Pons (tissue), 1 donor: ENCODE measurements around the gene ASTE1.
"Not testable (repeated sequence)": the region's sequence is repeated elsewhere in the genome, so short reads cannot be mapped to it uniquely, and the experiment has no call there.

ENCODE experiments used
- DNase-seq: peaks from one replicate; pipeline ENCODE4 v3.0.0-alpha.2; 2016; ENCODE audit warnings: low spot score

ASTE1 gene, protein sequence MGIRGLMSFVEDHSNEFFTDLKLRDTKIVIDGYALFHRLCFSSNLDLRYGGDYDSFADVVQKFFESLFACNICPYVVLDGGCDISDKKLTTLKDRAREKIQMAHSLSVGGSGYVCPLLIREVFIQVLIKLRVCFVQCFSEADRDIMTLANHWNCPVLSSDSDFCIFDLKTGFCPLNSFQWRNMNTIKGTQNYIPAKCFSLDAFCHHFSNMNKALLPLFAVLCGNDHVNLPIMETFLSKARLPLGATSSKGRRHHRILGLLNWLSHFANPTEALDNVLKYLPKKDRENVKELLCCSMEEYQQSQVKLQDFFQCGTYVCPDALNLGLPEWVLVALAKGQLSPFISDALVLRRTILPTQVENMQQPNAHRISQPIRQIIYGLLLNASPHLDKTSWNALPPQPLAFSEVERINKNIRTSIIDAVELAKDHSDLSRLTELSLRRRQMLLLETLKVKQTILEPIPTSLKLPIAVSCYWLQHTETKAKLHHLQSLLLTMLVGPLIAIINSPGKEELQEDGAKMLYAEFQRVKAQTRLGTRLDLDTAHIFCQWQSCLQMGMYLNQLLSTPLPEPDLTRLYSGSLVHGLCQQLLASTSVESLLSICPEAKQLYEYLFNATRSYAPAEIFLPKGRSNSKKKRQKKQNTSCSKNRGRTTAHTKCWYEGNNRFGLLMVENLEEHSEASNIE

GRCh38 chr3:131026321-131027151, at the start of gene ASTE1, which contains the start of gene NEK11:
Gene ASTE1 (minus strand): TSS chr3:131026825. CDS start chr3:131025306, 1,519 bp downstream.
Gene NEK11 (plus strand): TSS chr3:131026877. CDS start chr3:131029709, 2,832 bp downstream.
- DNase-seq: peak; percentile 74

DNA sequence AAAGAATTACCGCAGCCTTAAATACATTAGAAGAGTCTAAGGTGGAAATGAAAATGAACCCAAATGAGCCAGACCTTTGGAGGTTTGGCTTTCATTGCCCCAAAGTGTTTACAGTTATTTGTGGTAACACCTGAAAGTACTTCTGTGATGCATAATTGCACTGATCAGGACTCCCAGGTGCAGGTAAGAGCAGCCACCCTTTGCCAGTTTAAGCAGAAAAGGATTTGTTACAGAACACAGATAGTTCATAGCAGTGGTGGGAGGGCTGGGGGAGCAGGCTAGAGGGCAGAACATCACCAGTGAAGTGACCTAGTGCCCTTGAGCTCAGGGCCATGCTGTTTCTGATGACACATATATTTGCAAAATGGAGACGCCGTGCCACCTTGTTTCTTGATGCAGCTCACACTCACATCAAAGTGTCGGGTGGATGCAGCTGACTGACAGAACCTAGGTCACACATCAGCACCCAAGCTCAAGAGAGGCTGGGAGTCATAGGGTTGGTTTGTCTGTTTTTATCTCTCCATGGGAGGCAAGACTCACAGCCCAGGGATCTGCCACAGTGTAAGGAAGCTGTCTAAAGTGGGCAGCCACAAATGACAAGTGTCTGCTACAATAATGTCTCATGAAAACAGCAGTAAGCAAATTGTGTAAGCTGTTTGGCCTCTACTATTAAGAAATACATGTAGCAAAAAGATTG, 49.2 kb upstream of the ASTE1 start:
- no peak for DNase-seq

DNA sequence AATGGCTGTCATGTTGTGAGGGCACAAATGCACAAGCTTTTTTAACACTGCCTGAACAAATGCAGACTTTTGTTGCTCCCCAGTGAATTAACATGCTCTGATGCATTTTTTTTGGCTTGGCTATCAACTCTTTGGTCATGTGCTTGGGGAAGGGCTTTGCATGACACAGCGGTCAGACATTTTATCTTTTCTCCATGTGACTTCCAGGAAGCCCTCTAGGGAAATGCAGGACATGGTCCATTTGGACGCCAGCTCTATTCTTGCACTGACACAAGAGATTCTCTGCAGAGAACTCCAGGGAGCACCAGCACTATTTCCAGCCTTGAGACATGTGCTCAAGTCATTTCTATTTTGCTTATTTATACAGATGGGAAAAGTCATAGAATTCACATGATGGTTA, 46.2 kb upstream of the ASTE1 start:
- DNase-seq: no peak

GRCh38 chr3:131072099-131072559, 45.5 kb upstream of the ASTE1 start:
- DNase-seq: no peak

GRCh38 chr3:131067983-131068382, 41.4 kb upstream of the ASTE1 start:
- DNase-seq: no peak

- peak; percentile 42 for DNase-seq
Measured at GRCh38 chr3:131053043-131053859, 26.6 kb upstream of the ASTE1 start.

- no peak for DNase-seq
Measured at GRCh38 chr3:131050001-131050400, 23.4 kb upstream of the ASTE1 start.

DNA sequence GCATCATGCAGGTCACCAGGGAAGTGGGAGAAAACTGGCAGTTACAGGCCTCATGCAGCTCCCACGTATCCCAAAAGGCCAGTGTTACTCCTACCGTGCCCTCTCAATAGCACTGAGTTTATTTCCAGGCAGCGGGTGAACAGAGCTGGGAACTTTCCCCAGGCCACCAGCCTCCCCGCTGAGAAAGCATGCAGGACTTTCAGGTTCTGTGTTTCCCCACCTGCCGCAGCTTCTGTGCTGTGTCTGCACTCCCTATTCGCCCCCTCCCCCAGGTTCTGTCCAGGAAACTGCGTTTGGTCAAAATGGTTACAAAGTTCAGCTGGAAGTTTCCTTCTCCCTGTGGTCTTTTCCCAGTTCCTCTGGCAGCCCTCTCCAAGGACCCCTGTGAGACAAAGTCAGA, 21.4 kb upstream of the ASTE1 start:
- DNase-seq: no peak

DNA sequence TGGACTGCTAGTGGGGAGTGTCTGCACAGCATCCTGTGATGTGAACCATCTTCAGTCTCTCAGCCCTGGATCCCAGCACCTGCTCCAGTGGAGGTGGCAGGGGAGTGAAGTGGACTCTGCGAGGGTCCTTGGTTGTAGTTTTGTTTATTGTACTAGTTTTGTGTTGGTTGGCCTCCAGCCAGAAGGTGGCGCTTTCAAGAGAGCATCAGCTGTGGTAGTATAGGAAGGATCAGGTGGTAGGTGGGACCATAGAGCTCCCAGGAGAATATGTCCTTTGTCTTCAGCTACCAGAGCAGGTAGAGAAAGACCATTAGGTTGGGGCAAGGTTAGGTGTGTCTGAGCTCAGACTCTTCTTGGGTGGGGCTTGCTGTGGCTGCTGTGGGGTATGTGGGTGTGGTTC, 21.0 kb upstream of the ASTE1 start:
- no peak for DNase-seq

- DNase-seq: not testable (repeated sequence)
Measured at GRCh38 chr3:131042271-131042985, 15.8 kb upstream of the ASTE1 start.

DNA sequence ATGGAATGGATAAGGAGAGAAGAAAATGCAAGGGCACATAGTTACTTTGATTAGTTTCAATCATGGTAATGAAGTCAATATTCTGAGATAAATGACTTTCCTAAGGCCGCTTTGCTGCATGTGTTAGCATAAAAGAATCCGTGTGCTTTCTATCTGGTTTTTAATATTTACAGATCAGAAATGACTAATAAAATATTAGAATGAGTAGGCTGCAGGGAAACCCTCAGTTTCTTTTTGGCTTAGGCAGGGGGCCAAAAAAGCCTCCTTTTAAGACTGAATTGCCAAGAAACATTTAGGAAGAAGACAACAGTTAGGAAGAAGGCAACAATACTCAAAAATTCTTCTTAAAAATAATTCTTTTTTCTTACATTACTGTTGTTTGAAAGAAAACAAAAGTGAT, 11.7 kb upstream of the ASTE1 start:
- no peak for DNase-seq

GRCh38 chr3:131036986-131037385, 10.4 kb upstream of the ASTE1 start:
- no peak for DNase-seq

- DNase-seq: no peak
Measured at GRCh38 chr3:131036200-131036816, 9.7 kb upstream of the ASTE1 start.

DNA sequence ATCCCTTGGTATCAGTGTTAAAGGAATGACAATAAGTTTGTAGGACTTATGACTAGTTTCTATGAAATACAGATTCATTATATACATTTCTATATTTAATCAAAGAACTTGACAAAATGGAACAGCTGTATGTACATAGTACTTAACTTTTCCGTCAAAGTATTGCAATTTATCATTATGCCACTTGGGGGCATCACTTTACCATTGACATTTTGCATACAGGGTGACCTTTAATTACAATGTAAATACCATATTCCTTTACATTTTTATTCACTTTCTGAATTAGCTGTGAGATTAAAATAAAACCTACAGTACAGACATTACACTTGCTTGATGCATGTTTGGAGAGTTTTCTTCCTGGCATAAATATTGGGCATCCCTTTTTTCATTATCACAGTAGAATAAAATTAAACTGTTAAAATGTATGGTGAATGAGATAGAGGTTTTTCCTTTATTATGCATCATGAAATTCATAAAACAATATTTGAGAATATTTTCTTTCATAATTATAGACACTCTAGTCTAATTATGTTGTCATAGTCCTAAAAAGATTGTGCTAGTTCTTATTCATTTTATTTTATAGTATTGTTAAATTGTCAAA, 7.0 kb upstream of the ASTE1 start:
- peak; percentile 62 for DNase-seq

DNA sequence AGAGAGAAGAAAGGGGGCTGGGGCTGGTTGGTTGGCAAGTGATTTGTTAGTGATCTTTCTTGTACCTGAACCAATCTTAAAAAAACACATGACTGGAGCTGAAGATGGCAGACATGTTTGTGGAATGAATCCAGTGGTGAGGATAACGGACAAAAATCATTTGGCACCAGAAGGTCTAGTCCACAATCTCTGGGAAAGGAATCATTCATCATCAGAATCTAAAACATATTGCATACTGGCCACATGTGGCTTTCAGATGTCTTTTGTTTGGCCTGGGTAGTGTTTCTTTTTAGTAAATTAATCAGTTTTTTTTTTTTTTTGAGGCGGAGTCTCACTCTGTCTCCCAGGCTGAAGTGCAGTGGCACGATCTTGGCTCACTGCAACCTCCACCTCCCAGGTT, 5.0 kb upstream of the ASTE1 start:
- DNase-seq: no peak

- DNase-seq: no peak
Measured at GRCh38 chr3:131028844-131029243, 2.2 kb upstream of the ASTE1 start.

DNA sequence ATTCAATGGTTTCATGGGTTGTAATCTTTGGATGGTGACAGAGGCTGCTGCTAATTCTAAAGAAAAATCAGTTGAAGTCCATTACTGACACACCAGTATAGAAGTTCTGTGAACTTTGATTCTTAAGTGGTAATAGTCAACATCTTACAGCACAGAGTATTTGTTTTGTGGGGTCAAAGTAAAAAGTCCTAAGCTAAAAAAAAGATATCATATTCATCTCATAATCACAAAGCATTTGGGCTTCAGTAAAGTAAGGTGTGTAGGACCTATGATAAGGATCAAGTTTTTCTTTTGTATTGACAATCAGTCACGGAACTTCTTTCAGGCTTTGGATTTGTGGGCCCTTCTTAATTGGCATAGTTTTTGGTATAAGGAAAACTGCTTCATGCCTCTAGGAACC, 1.1 kb downstream of the ASTE1 start:
- DNase-seq: no peak

DNA sequence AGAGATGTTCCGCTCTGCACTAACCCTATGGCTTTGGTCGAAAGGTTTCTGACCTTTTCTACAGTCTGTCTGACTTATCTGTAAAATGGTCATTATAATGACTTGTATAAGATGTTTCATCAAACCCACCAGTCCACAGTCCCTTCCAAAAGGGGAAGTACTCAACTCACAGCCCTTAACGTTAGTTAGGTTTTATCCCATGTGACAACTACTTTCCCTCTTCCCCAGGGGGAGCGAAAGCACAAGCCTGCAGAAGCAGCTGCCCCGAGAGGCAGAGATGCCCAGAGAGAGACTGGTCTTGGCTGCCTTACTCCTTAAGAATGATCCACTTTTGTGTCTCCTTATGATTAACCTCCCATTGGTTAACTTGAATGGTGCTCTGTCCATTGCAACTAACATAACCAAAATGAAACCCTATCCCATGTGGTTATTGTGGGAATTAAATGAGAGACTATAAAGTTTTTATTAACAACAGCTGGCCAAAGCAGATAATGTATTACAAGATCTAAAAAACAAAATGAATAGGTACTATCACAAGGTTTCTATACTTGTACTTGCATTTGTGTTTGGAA, 6.4 kb downstream of the ASTE1 start:
- peak; percentile 44 for DNase-seq

DNA sequence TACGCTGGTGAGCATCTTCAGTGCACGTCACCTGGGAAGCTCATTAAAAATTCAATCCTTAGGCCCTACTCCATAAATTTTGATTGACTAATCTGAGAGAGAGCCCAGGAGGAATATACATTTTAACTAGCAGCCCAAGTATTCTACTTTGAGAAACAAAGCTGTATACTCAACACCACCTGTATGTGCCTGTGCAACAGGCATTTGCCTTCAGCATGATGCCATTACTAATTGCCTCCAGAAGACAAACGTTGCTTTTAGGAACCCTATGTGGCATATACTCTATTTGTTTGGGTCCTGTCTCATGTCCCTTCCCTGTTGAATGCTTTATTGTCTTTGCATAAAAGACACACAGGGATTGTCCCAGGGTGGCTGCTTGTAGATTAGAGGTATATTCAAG, 7.7 kb downstream of the ASTE1 start:
- DNase-seq: no peak
